Myocyte (in vitro differentiated cells): ENCODE data around the gene PTPRN. TPM values are rescaled to one million over a fixed set of nuclear protein-coding genes. Genes with fewer than 3 reads are reported as not detected.
A peak's percentile ranks its signal among the peaks of the same experiment; 100 is the strongest.
"Not testable (repeated sequence)": the region's sequence is repeated elsewhere in the genome, so short reads cannot be mapped to it uniquely, and the experiment has no call there.

Experiments
- DNase-seq: peaks from one replicate; pipeline ENCODE4 v3.0.0-alpha.2; 2012; ENCODE audit warnings: low read depth
- total RNA-seq: library from RNA; depleted of rRNA; stranded (reverse); fragments of >200 nt; gene quantifications from 2 replicates; pipeline ENCODE4 v1.2.3, GENCODE V29; 2014

The PTPRN gene
- total RNA-seq, 1 donor from 2014 or later: 0.24 TPM

DNA sequence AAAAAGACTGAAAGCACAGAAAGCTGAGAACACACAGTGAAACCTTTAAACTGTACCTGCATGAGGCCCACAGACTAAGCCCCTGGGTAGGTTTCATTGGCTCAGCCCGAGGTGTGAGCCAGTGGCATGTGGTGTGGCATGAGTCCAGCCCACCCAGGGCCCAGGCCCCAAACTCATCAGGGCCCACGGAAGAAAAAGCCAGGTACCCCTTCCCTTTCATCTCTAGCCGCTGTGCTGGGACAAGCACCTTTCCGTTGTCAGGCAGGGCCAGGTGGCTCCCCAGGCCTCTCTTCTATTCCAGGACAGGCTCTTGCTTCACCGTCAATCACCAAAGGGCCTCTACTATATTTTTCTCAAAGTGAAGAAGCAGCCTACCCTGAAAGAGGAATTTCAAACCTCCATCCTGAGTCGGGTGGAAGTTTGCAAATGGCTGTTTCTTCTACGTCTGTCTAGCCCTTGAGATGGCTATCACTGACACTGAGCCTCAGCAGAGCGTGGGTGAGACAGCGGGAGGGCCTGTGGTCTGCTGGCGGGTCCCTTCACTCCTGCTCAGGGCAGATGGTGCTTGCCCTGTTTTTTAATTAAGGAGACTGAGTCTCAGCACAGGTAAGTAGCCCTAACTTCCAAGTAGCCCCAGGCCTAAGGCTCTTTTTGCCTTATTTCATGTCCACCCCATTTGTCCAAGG is 21.5 kb downstream of the PTPRN start:
- no peak for DNase-seq

GRCh38 chr2:219287116-219287440 is 22.1 kb downstream of the PTPRN start:
- not testable (repeated sequence) for DNase-seq

GRCh38 chr2:219286436-219287115 is 22.6 kb downstream of the PTPRN start:
- DNase-seq: peak; percentile 89

GRCh38 chr2:219285894-219286425 is 23.2 kb downstream of the PTPRN start:
- DNase-seq: peak; percentile 65

DNA sequence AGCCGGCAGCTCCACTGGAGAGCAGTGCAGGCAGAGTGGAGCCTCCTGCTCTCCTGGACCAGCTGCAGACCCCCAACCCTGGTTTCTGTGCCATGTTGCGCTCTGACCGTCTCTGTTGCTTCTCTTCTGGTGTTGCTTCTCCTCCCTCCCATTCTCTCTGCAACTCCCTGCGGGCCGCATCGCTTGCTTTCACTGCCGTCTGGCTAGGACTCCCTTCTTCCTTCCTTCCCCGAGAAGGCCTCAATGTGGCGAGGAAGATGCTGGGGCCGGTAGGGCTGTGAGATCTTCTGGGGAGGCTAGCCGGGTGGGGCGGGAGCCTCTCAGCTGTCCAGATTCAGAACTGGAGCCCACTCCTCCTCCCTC is 23.8 kb downstream of the PTPRN start:
- no peak for DNase-seq

GRCh38 chr2:219284501-219285372 is 24.5 kb downstream of the PTPRN start:
- no peak for DNase-seq

- no peak for DNase-seq
These were observed 26.1 kb downstream of the PTPRN start for GRCh38 chr2:219282943-219283581.

- no peak for DNase-seq
These were observed 26.8 kb downstream of the PTPRN start for GRCh38 chr2:219282375-219282774.

GRCh38 chr2:219281588-219281987 is 27.6 kb downstream of the PTPRN start:
- DNase-seq: no peak

DNA sequence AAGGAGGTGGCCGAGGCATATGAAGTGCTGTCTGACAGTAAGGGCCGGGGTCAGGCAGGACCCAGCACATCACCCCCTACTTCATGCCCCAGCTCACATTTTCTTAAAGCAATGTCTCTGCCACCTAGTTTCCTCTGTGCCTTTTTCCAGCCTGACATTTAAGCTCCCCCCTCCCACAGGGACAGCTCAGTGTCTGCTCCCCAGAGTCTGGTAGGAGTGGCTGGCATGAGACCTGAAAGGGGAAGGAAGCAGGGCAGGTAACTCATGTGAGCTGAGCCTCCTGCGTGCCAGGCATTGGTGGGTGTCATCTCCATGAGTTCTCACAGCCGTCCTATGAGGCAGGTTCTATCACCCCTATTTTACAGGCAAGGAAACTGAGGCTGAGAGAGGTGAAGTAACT is 28.6 kb downstream of the PTPRN start:
- no peak for DNase-seq

- no peak for DNase-seq
These were observed 29.2 kb downstream of the PTPRN start for GRCh38 chr2:219279916-219280516.

- peak; percentile 99 for DNase-seq
These were observed 29.9 kb downstream of the PTPRN start, which contains the start of gene DNAJB2 for GRCh38 chr2:219279151-219279915. TSS of gene DNAJB2 (plus strand) at chr2:219279366. CDS start at chr2:219279834, 468 bp downstream.

DNA sequence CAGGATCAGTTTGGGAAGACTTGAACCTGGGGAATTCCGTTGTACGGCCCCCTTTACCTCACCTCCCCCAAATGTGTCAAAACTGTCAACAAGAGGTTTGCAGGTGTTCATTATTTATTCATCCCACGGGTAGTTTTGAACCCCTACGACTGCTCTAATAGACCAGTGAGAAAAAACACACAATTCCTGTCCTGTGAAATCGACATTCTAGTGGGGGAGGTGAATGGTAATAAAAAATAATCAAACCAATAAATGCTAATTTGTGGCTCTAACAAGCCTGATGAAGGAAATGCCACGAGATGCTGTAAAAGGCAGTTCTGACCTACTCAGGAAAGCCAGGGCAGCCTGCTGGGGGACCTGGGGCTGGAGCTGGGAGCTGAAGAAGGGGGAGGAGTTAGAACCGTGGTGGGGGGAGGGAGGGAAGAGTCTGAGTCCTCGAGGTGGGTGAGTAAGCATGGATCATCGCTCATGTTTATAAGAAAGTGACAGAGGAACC is 30.5 kb downstream of the PTPRN start:
- DNase-seq: no peak

DNA sequence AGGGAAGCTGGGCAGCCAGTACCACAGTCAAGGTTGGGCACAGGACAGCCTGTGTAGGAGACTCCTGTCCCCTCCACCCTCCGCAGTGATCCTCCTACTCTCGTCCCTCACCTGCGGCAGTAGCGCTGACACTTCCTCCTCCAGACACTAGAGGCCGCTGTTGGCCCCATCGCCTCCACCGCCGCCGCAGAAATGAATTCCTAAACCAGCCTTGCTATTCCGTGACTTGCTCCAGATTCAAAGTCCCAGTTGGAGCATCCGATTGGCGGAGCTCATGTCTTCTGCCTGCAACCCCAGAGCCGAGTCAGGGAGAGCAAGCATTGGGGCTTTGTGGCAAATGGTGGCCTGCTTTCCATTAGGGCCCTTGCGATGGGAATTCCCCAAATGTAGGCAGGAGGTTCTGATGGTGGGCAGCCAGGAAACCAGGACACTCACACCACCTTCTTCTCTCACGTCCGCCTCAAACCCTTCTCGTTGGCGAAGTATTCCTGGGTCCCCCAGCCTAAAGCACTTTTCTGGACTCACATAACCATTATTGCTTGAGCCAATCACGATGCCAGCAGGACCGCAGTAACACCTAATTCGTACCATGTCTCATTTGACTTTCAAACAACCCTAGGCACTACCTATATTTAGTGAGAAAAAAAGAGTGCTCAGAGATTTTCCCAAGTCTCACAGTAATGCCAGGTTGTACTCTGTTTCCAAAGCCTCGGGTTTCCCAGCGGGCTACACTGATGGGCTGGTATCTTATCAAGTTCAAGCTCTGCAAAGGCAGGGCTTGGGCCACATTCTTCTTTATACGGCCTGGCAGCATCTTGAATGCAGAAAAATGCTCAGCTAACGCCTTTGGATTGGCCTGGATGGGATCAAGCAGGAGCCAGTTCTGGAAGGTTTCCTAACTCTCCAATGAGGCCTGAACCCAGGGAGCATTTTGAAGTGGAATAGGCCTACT is 31.2 kb downstream of the PTPRN start:
- peak; percentile 86 for DNase-seq

DNA sequence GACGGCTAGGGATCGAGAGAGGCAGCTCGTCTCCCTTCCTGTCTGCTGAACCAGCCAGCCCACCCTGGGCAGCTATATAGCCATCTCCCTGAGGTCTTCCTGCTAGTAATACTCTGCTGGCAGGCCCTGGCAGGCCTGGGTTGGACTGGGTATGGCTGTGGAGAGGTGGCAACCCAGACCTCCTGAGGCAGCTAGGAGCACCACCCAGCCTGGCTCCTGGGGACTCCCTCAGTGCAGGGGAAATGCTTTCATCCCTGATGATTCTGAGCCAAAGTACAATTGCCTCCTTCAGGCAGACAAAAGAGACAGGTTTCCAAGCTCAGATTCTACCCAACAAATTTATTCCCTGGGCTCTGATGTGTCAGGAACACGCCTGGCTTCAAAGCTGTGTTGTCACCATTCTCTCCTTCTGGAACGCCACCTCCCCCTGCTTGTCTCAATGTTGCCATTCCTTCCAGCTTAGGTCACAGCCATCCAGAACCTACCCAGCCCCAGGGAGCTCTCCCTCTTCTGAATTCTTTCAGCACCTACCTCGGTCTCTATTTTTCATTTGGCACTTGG is 34.8 kb downstream of the PTPRN start:
- DNase-seq: peak; percentile 90

- DNase-seq: no peak
These were observed 35.3 kb downstream of the PTPRN start for GRCh38 chr2:219273937-219274336.

- DNase-seq: peak; percentile 68
These were observed 36.2 kb downstream of the PTPRN start for GRCh38 chr2:219272995-219273394.

DNA sequence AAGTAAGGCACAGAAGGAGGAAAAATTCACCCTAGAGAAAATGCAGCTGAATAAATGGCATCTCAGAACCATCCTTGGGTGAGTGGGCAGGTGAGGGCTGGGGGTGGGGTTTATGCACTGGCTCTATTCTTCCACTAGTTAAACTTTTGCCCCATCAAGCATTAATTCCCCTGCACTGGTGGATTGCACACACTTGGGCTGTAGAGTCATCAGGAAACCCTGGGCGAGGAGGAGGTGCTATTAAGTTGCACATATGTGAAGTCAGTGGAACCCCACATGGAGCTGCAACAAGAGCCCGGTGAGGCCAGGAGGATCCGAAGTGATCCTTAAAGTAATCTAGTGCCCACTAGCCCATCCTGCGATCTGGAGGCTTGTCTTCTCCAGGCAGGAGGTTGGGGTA is 36.8 kb downstream of the PTPRN start:
- DNase-seq: no peak
